ENCODE measurements around the gene AUH.

- TF ChIP-seq, protein P1, sequence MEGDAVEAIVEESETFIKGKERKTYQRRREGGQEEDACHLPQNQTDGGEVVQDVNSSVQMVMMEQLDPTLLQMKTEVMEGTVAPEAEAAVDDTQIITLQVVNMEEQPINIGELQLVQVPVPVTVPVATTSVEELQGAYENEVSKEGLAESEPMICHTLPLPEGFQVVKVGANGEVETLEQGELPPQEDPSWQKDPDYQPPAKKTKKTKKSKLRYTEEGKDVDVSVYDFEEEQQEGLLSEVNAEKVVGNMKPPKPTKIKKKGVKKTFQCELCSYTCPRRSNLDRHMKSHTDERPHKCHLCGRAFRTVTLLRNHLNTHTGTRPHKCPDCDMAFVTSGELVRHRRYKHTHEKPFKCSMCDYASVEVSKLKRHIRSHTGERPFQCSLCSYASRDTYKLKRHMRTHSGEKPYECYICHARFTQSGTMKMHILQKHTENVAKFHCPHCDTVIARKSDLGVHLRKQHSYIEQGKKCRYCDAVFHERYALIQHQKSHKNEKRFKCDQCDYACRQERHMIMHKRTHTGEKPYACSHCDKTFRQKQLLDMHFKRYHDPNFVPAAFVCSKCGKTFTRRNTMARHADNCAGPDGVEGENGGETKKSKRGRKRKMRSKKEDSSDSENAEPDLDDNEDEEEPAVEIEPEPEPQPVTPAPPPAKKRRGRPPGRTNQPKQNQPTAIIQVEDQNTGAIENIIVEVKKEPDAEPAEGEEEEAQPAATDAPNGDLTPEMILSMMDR (IDR thresholded peaks at IDR 0.05; ENCODE audit: low read depth, low read length): no peak
- no peak for TF ChIP-seq EZH2phosphoT487 (IDR thresholded peaks at IDR 0.05; ENCODE audit: low read depth)
These were observed 153.3 kb downstream of the AUH start for GRCh38 chr9:91208419-91208745.
